Large intestine (tissue), 3 donors: Measurements from ENCODE around the gene XPO5. TPM values are rescaled to one million over a fixed set of nuclear protein-coding genes. Genes with fewer than 3 reads are reported as not detected.
"Not testable (repeated sequence)": the region's sequence is repeated elsewhere in the genome, so short reads cannot be mapped to it uniquely, and the experiment has no call there.

ENCODE experiments used
- DNase-seq, 2 donors: peaks; one replicate each; pipeline versions ENCODE4 v3.0.0 to v3.0.0-alpha.2; 2013
- H3K27ac ChIP-seq: one replicate; pipeline ENCODE4 v1.5.1; 2013; ENCODE audit warnings: low read length
- H3K27me3 ChIP-seq: 2 replicates; pipeline ENCODE4 v1.6.1; 2013; ENCODE audit warnings: low read length; ENCODE audit not compliant: control insufficient read depth, insufficient read depth
- H3K36me3 ChIP-seq: 2 replicates; pipeline ENCODE4 v1.6.1; 2013; ENCODE audit warnings: low read length; ENCODE audit not compliant: control insufficient read depth, insufficient read depth
- H3K4me1 ChIP-seq: one replicate; pipeline ENCODE4 v1.6.1; 2013; ENCODE audit warnings: low read length; ENCODE audit not compliant: control insufficient read depth, insufficient read depth
- H3K4me3 ChIP-seq: one replicate; pipeline ENCODE4 v1.5.1; 2013; ENCODE audit warnings: low read length
- H3K9me3 ChIP-seq: one replicate; pipeline ENCODE4 v1.6.1; 2013; ENCODE audit warnings: mild to moderate bottlenecking, low read depth, low read length, moderate library complexity; ENCODE audit not compliant: control insufficient read depth
- WGBS: methylation state at CpG from one replicate; pipeline ENCODE4 v1.1.5; 2013; ENCODE audit warnings: low lambda C conversion rate; ENCODE audit not compliant: insufficient coverage; 5-methylcytosine and 5-hydroxymethylcytosine counted together
- polyA plus RNA-seq: library from polyadenylated mRNA; unstranded; fragments of 120-200 nt; gene quantifications from one replicate; pipeline ENCODE4 v1.2.1, GENCODE V29; 2013

Gene XPO5
- polyA plus RNA-seq, 1 donor = 31.6 TPM

- WGBS = 100% methylated on average over 1 of the region's 5 CpGs
- H3K36me3 ChIP-seq = peaks cover 63% of the 10 kb centered on the region
Observed at GRCh38 chr6:43498291-43498690, 77.5 kb downstream of the XPO5 start.

GRCh38 chr6:43497689-43498088, 78.1 kb downstream of the XPO5 start:
- H3K4me3 ChIP-seq = no peak overlapping the region
- no peak for DNase-seq
- no peaks in the 10 kb centered on the region for H3K9me3 ChIP-seq
- H3K27me3 ChIP-seq = no peaks in the 10 kb centered on the region
- H3K36me3 ChIP-seq = peaks cover 57% of the 10 kb centered on the region
- no peak overlapping the region for H3K27ac ChIP-seq
- WGBS = no CpG with 5 or more reads among the region's 12 CpGs
- H3K4me1 ChIP-seq = peaks cover 43% of the 10 kb centered on the region

More at GRCh38 chr6:43498291-43498690, 77.5 kb downstream of the XPO5 start:
- H3K4me3 ChIP-seq, DNase-seq, H3K9me3 ChIP-seq, H3K27me3 ChIP-seq, H3K27ac ChIP-seq: not testable (repeated sequence)
- H3K4me1 ChIP-seq = peaks cover 37% of the 10 kb centered on the region

GRCh38 chr6:43497129-43497396, 78.8 kb downstream of the XPO5 start:
- H3K9me3 ChIP-seq = no peaks in the 10 kb centered on the region
- H3K27ac ChIP-seq = no peak overlapping the region
- WGBS = 100% methylated on average over 1 of the region's 6 CpGs
- H3K4me1 ChIP-seq = peaks cover 50% of the 10 kb centered on the region
- no peak for DNase-seq
- H3K4me3 ChIP-seq = no peak overlapping the region
- H3K27me3 ChIP-seq = no peaks in the 10 kb centered on the region
- peaks cover 52% of the 10 kb centered on the region for H3K36me3 ChIP-seq

GRCh38 chr6:43496370-43497128, 79.3 kb downstream of the XPO5 start:
- no peaks in the 10 kb centered on the region for H3K9me3 ChIP-seq
- H3K4me3 ChIP-seq = no peak overlapping the region
- peaks cover 54% of the 10 kb centered on the region for H3K4me1 ChIP-seq
- peaks cover 50% of the 10 kb centered on the region for H3K36me3 ChIP-seq
- no peaks in the 10 kb centered on the region for H3K27me3 ChIP-seq
- H3K27ac ChIP-seq = no peak overlapping the region
- WGBS = no CpG with 5 or more reads among the region's 18 CpGs
- peak in 1 of 2 donors; percentile 50 for DNase-seq

DNA sequence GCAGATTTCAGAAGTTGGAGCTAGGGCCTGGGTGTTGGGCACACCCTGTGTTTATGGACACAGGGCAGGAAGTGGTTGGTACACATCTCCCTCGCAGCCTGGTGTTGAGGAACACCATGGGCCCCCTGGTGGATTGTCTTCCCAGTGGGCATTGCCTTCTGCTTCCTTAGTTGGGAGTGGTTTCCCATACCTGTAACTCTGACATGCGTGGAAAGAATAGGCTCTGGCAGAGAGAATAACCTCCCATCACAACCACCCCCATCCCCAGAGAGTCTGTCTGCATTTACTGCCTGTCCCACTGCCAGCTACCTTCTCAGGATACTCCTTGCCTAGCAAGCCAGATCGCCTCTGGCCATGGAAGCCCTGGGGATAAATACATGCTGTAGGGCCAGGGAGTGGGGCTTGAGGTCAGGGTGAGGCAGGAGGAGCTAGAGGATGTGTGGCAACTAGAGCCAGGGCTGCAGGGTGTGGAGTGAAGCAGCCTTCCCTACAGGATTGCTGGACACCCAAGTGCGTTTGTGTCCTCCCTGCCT, 80.4 kb downstream of the XPO5 start:
- Histone ChIP-seq H3K27me3 (no peaks in the 10 kb centered on the region), H3K4me3 (no peak overlapping the region), H3K27ac (no peak overlapping the region), H3K9me3 (no peaks in the 10 kb centered on the region), H3K36me3 (peaks cover 39% of the 10 kb centered on the region), H3K4me1 (peaks cover 54% of the 10 kb centered on the region)
- no CpG with 5 or more reads among the region's 4 CpGs for WGBS
- DNase-seq = peak in 1 of 2 donors; percentile 52

DNA sequence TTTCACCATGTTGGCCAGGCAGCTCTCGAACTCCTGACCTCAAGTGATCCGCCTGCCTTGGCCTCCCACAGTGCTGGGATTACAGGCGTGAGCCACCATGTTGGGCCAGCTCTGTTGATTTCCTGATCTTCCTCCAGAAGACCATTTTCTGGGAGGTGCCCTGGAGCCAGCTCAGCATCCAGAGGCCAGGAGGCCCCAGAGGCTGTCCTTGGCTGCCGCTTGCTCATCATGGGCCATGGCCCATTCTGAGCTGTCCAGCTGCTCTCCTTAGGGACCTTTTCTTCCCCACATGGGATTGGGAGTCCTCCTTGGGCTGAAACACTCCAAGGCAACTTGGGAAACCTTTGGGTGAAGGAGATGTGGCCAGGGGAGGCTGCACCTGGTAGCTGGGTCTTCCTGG, 81.1 kb downstream of the XPO5 start:
- peaks cover 36% of the 10 kb centered on the region for H3K36me3 ChIP-seq
- H3K4me1 ChIP-seq = peaks cover 54% of the 10 kb centered on the region
- H3K9me3 ChIP-seq = no peaks in the 10 kb centered on the region
- no CpG with 5 or more reads among the region's 4 CpGs for WGBS
- no peak overlapping the region for H3K4me3 ChIP-seq
- DNase-seq = no peak
- peak overlapping the region; percentile 2 for H3K27ac ChIP-seq
- H3K27me3 ChIP-seq = no peaks in the 10 kb centered on the region

- no peak overlapping the region for H3K4me3 ChIP-seq
- peak overlapping the region; percentile 89 for H3K27ac ChIP-seq
- H3K9me3 ChIP-seq = no peaks in the 10 kb centered on the region
- no CpG with 5 or more reads among the region's 6 CpGs for WGBS
- no peaks in the 10 kb centered on the region for H3K27me3 ChIP-seq
- peaks cover 34% of the 10 kb centered on the region for H3K36me3 ChIP-seq
- H3K4me1 ChIP-seq = peaks cover 54% of the 10 kb centered on the region
- no peak for DNase-seq
Observed at GRCh38 chr6:43494321-43494720, 81.5 kb downstream of the XPO5 start.

DNA sequence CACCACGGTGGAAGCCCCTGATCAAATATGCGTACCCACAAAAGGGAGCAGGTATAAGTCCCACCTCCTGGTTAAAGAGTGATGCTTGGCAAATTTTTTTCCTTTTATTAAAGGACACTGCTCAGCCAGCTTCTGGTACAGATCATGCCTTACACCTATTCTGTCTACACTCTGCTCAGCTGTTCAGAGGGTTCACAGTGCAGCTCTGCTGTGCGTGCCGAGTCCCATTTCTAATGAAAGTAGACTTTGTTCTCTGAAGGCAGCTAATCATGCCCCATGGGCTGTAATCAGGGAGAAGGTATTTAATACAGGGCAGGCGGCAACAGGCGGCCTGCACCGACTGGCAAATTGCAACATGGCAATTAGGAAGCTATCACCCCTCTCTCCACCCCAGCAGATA, 82.0 kb downstream of the XPO5 start:
- Histone ChIP-seq H3K9me3 (no peaks in the 10 kb centered on the region), H3K4me3 (no peak overlapping the region), H3K27me3 (no peaks in the 10 kb centered on the region), H3K4me1 (peaks cover 54% of the 10 kb centered on the region), H3K36me3 (peaks cover 33% of the 10 kb centered on the region), H3K27ac (peak overlapping the region; percentile 89)
- no CpG with 5 or more reads among the region's 7 CpGs for WGBS
- DNase-seq = peak; percentile 90 to 94

DNA sequence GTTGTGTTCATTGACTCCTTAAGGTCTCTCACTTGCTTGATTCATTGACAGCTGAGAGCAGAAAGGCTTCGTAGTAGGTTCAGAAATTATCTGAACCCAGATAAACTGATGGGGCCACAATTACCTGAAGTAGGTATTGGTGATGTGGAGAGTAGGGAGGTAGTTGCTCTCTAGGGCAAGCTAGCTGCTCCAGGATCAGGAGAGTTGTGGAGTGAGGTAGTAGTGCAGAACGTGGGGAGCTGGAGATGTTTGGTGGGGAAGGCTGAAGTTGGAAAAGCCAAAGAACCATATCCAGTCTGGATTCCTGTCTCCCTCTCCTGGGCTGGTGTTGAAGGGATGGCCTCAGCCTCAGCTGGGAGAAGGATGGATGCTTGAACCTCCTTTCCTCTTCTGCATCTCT, 82.6 kb downstream of the XPO5 start:
- no peak for DNase-seq
- no peak overlapping the region for H3K4me3 ChIP-seq
- no peaks in the 10 kb centered on the region for H3K27me3 ChIP-seq
- peak overlapping the region; percentile 89 for H3K27ac ChIP-seq
- peaks cover 34% of the 10 kb centered on the region for H3K36me3 ChIP-seq
- no peaks in the 10 kb centered on the region for H3K9me3 ChIP-seq
- WGBS = no CpG with 5 or more reads among the region's 2 CpGs
- peaks cover 54% of the 10 kb centered on the region for H3K4me1 ChIP-seq

- Histone ChIP-seq H3K27me3 (no peaks in the 10 kb centered on the region), H3K36me3 (peaks cover 31% of the 10 kb centered on the region), H3K27ac (peak overlapping the region; percentile 89), H3K9me3 (no peaks in the 10 kb centered on the region), H3K4me3 (no peak overlapping the region), H3K4me1 (peaks cover 54% of the 10 kb centered on the region)
- DNase-seq = no peak
- no CpG with 5 or more reads among the region's 3 CpGs for WGBS
Observed at GRCh38 chr6:43492673-43493072, 83.2 kb downstream of the XPO5 start.
